Suppressor macrophage treated with lipopolysaccharide for 4 hours (primary cell): ENCODE data around the gene SCRN2.

Experiments used
- DNase-seq: peaks from one replicate; pipeline ENCODE4 v3.0.0-alpha.2; 2020

SCRN2 gene

DNA sequence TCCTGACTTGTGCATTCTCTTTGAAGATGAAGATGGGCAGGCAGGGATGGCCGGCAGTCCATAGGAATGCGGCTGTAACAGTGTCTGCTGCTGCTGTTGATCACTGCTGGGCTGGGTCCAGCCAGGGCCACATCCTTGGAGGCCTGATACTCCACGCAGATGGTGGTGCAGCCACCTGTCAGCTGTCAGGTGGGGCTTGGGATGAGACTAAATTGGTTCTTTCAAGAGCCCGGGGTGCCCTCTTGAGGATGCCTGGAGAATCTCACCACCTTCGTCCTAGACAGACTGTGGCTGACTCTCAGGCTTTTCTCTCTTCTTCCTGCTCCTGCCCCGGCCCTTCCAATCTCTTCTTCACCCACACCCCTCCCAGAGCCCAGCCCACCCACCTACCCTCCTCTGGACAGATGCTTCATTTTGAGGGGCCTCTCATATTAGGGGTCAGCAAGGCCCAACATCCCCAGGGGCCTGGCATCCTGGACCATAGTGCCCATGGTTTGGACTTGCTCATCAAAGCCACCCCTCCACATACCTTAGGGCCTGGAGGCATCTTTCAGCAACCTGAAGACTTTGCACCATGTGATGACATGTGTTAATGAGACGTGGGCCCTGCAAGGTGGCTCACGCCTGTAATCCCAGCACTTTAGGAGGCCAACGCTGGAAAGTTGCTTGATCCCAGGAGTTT is 38.6 kb downstream of the SCRN2 start:
- DNase-seq: peak; percentile 47

DNA sequence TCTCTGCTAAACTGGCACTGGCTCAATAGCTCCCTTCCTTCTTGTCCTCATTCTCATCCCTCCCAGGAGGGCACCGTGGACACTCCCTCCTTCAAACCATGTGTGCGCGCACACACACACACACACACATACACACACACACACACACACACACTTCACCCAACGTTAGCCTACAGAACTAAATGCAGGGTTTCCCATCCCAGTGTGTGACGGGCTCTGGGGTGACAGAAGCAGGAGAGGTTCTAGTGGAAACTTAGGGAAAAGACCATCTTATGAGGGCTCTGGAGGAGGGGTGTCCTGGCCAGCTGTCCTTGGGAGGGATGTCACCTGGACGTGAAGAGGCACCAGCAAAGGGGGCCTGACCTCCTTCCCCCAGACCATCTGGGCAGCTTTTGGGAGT is 39.2 kb downstream of the SCRN2 start:
- no peak for DNase-seq

GRCh38 chr17:47801176-47801765 is 39.8 kb downstream of the SCRN2 start:
- no peak for DNase-seq

DNA sequence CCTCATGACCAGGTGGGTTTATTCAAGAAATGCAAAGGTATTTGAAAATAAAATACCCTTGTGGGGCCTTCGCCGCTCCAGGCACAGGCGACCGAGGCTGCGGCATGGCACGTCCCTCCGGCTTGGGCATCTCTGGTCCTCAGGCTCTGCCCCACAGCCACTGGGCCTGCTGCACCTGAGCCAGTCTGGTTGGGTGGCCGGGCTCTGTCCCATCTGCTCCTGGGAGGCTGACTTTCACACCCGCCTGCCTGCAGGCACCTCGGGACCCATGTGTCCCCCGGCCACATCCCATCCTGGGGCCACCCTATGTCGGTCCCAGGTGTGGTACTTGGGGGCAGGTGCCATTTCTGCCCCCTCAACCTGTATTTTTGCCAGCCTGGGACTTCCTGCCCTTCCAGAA is 40.4 kb downstream of the SCRN2 start:
- no peak for DNase-seq

DNA sequence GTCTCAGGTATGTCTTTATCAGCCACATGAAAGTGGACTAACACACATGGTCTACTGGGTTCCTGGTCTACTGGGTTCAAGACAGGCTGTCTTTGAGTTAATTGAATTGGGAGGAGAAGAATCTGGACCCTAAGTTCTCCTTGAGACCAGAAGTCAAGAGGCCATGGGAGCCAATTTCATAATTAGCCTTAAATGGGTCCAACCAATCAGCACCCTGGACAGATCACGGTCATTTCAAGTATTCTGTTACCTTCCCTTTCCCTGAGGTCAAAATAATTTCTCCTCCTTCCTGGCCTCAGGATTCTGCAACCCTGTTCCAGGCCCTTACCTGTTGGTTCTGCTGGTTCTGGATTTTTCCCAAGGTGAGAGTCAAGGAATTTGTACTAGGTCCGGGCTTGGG is 43.3 kb downstream of the SCRN2 start:
- DNase-seq: no peak

- no peak for DNase-seq
These were observed 48.1 kb downstream of the SCRN2 start for GRCh38 chr17:47792979-47793378.

DNA sequence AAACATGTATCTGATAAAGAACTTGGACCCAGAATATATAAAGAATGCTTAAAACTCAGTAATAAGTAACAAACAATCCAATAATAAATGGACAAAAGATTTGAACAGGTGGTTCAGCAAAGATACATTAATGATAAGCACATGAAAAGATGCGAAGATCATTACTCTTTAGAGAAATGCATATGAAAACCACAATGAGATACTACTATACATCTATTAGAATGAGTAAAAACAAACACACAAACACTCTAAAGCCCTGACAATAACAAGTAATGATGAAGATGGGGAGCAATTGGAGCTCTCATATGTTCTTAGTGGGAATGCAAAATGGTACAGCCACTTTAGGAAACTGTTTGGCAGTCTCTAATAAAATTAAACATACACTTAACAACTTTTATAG is 48.6 kb downstream of the SCRN2 start:
- DNase-seq: no peak

GRCh38 chr17:47791025-47791424 is 50.0 kb downstream of the SCRN2 start:
- no peak for DNase-seq

GRCh38 chr17:47789611-47790561 is 51.2 kb downstream of the SCRN2 start:
- peak; percentile 75 for DNase-seq
